ENCODE results near the gene GPBP1L1.

DNA sequence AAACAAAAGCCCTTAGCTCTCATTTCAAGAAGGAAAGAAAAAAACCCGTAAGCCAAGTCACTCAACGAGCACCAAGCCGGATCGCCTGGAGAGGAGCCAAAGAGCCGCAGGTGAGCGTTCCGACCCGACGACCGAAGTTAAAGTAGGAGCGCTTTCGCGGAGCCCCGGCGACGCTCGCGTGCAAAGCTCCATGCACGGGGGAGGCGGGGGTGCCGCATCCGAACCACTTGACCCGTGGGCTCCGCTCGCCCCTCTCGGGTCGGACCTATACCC, 382 bp downstream of the GPBP1L1 start:
- TF ChIP-seq POLR2AphosphoS5 (IDR thresholded peaks at IDR 0.05; ENCODE audit: low read depth, low read length) (no peak), TAF1 (IDR thresholded peaks at IDR 0.05; ENCODE audit: borderline replicate concordance, low read depth, low read length) (no peak), POLR2A (IDR thresholded peaks at IDR 0.05; ENCODE audit: low read depth, low read length) (no peak)
